ENCODE measurements around the gene LNPK.
"Not testable (repeated sequence)": the region's sequence is repeated elsewhere in the genome, so short reads cannot be mapped to it uniquely, and the experiment has no call there.

The LNPK gene

DNA sequence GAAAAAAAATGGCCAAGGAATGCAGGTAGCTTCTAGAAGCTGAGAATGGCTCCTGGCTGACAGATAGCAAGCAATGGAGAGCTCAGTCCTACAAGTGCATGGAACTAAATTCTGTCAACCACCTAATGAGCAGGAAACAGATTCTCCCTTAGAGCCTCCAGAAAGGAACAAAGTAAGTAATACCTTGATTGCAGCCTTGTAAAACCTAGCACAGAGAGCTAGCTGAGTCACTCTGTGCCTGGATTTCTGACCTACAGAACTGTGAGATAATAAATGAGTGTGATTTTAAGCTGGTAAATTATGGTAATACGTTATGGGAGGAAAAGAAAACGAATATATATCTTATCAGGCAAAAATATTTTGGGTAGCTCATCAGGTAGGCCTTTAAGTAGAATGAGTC, 7.4 kb upstream of the LNPK start:
- H3K4me3 ChIP-seq (ENCODE audit: low read depth, low read length), result no peak overlapping the region

DNA sequence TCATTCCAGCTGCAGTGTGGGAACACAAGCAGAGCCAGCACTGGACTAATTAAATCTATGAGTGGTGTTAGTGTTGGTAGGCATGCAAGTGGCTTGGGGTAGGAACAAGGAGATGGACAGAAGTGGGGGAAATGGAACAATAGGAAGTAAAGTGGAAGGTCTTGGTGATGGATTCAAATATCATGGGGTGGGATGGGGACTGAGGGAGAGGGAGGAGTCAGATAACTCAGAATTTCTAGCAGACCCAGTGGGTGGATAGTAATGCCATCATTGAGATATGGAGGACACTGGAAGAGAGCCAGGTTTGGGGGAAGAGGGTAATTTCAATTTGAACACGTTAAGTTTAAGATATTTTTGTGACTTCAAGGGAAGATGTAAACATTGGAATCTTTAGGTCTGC, 2.9 kb upstream of the LNPK start:
- Histone ChIP-seq H3K27ac (ENCODE audit: low read depth, low read length) (no peak overlapping the region), H3K27me3 (ENCODE audit: control insufficient read depth, insufficient read depth, low read length) (peaks cover 16% of the 10 kb centered on the region), H3K4me1 (ENCODE audit: control insufficient read depth, insufficient read depth, low read length) (peaks cover 5% of the 10 kb centered on the region; the same call in 1 of the 2 replicates), H3K9me3 (ENCODE audit: control insufficient read depth, insufficient read depth, low read length) (no peaks in the 10 kb centered on the region), H3K9ac (ENCODE audit: low read depth, low read length) (no peak overlapping the region), H3K4me3 (ENCODE audit: low read depth, low read length) (no peak overlapping the region), H3K36me3 (ENCODE audit: control insufficient read depth, insufficient read depth, low read length) (no peaks in the 10 kb centered on the region)

More for the DNA sequence above, 7.4 kb upstream of the LNPK start:
- Histone ChIP-seq H3K9ac (ENCODE audit: low read depth, low read length) (no peak overlapping the region), H3K4me1 (ENCODE audit: control insufficient read depth, insufficient read depth, low read length) (no peaks in the 10 kb centered on the region), H3K27me3 (ENCODE audit: control insufficient read depth, insufficient read depth, low read length) (peaks cover under 1% of the 10 kb centered on the region; the same call in 1 of the 2 replicates), H3K27ac (ENCODE audit: low read depth, low read length) (no peak overlapping the region), H3K36me3 (ENCODE audit: control insufficient read depth, insufficient read depth, low read length) (no peaks in the 10 kb centered on the region), H3K9me3 (ENCODE audit: control insufficient read depth, insufficient read depth, low read length) (no peaks in the 10 kb centered on the region)

DNA sequence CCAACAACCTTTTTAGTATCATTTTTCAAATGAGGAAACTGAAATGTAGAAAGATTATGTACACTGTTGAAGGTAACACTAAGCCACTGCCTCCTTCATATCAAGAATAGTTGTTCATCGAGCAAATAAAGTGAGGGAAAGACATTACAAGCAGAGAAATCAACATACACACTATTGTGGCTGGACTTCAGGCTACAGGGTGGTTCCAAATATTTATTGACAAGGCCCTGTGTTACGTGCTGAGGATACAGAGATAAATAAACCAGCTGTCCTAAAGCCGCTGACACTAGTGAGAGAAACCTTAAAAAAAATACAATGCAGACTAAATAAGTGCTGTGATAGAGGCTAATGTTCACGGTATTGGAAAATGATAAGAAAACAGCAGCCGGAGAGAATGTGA, 1.9 kb upstream of the LNPK start:
- Histone ChIP-seq H3K36me3 (ENCODE audit: control insufficient read depth, insufficient read depth, low read length) (no peaks in the 10 kb centered on the region), H3K9me3 (ENCODE audit: control insufficient read depth, insufficient read depth, low read length) (no peaks in the 10 kb centered on the region), H3K4me3 (ENCODE audit: low read depth, low read length) (no peak overlapping the region), H3K9ac (ENCODE audit: low read depth, low read length) (no peak overlapping the region), H3K27ac (ENCODE audit: low read depth, low read length) (no peak overlapping the region), H3K27me3 (ENCODE audit: control insufficient read depth, insufficient read depth, low read length) (peaks cover 16% of the 10 kb centered on the region), H3K4me1 (ENCODE audit: control insufficient read depth, insufficient read depth, low read length) (peaks cover 5% of the 10 kb centered on the region; the same call in 1 of the 2 replicates)

DNA sequence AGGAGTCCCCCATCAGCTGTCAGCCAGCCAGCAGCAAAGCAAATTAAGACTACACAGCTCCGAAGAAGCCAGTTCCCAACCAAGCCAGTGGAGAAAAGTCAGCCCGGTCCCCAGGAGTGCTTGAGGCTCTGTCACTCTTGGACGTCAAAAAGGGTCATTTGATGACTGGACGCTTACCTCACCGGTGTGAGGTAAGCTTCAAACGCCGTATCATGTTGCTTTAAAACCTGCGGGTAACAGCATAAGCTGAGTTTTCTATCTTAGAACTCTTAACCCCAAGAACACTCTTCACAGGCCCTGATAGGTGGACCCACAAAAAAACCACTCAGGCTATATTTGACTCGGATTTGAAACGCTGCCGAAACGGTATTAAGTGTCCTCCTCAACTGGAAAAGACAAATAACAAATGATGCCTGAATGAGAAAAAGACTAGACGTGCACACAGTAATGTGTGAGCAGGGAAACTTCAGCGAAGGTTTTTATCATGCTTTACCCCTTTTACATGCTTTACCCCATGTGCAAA, 682 bp upstream of the LNPK start:
- peak overlapping the region; percentile 19; the same call in 1 of the 2 replicates for H3K9ac ChIP-seq (ENCODE audit: low read depth, low read length)
- peaks cover 5% of the 10 kb centered on the region; the same call in 1 of the 2 replicates for H3K4me1 ChIP-seq (ENCODE audit: control insufficient read depth, insufficient read depth, low read length)
- peak overlapping the region; percentile 76 for H3K4me3 ChIP-seq (ENCODE audit: low read depth, low read length)
- no peaks in the 10 kb centered on the region for H3K9me3 ChIP-seq (ENCODE audit: control insufficient read depth, insufficient read depth, low read length)
- H3K27ac ChIP-seq (ENCODE audit: low read depth, low read length), result no peak overlapping the region
- H3K36me3 ChIP-seq (ENCODE audit: control insufficient read depth, insufficient read depth, low read length), result no peaks in the 10 kb centered on the region
- H3K27me3 ChIP-seq (ENCODE audit: control insufficient read depth, insufficient read depth, low read length), result peaks cover 16% of the 10 kb centered on the region

DNA sequence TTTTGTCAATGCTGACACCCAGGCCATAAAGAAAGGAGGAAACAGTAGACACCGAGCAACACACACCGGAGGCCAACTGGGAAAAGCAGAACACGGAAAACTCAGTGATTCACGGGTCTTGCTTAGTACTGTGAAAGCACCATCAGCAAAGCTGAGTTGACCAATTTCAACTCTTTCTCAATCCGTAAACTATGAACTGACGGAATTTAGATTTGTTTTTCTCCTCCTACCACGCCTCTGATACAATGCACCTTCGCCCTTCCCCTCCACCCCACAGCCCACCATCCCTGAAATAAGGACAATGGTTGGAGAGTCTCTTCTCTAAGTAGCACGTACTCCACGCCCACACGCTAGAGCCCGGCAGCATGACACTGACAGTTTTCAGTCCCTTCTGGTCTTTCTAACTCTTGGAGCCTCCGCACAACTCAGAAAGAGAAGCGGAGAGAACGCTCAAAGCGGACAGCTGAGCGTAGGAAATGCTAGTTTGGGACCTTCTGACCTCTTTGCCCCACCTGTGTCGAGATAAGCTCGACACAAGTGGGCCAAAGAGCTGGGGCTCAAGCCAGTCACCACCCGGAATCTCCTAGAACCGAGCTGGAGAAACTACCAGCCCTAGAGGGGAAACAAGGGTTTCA, 669 bp downstream of the LNPK start:
- peak overlapping the region; percentile 64 for H3K27ac ChIP-seq (ENCODE audit: low read depth, low read length)

DNA sequence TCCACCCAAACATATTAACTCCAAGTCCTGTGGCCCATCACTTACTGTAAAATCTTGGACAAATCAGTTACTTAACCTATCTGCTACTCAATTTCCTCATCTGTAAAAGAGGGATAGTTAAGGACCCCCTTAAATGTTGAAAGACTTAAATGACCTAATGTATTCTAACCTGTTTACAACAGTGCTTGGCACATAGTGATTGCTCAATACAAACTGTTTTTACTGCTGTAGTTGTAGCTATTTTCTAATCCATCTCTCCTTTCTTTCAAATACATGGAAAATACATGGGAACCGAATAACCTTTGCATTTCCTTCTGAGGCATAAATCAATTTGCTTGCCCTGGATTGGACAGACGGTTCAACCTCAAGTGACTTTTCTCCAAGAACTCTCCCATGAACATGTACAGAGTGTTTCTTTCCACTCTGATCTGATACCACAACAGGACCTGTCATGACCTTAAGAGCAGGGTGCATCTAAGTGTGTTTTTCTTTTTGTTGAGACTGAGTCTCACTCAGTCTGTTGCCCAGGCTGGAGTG, 2.7 kb downstream of the LNPK start:
- no peaks in the 10 kb centered on the region for H3K9me3 ChIP-seq (ENCODE audit: control insufficient read depth, insufficient read depth, low read length)
- H3K4me1 ChIP-seq (ENCODE audit: control insufficient read depth, insufficient read depth, low read length), result peaks cover 5% of the 10 kb centered on the region; the same call in 1 of the 2 replicates

More for the DNA sequence above, 669 bp downstream of the LNPK start:
- Histone ChIP-seq H3K4me1 (ENCODE audit: control insufficient read depth, insufficient read depth, low read length) (peaks cover 5% of the 10 kb centered on the region; the same call in 1 of the 2 replicates), H3K4me3 (ENCODE audit: low read depth, low read length) (peak overlapping the region; percentile 76), H3K9ac (ENCODE audit: low read depth, low read length) (no peak overlapping the region), H3K9me3 (ENCODE audit: control insufficient read depth, insufficient read depth, low read length) (no peaks in the 10 kb centered on the region), H3K27me3 (ENCODE audit: control insufficient read depth, insufficient read depth, low read length) (peaks cover 16% of the 10 kb centered on the region), H3K36me3 (ENCODE audit: control insufficient read depth, insufficient read depth, low read length) (no peaks in the 10 kb centered on the region)

DNA sequence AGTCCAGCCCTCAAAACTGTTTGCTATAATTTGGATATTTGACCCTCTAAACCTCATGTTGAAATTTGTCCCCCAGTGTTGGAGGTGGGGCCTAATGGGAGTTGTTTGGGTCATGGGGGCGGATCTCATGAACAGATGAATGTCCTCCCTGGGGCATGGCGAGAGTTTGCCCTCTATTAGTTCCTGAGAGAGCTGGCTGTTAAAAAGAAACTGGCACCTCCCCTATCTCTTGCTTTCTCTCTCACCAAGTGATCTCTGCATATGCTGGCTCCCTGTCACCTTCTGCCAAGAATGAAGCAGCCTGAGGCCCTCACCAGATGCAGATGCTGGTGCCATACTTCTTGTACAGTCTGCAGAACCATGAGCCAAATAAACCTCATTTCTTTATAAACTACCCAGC, 12.0 kb downstream of the LNPK start:
- no peaks in the 10 kb centered on the region for H3K27me3 ChIP-seq (ENCODE audit: control insufficient read depth, insufficient read depth, low read length)

More for the DNA sequence above, 2.7 kb downstream of the LNPK start:
- H3K4me3 ChIP-seq (ENCODE audit: low read depth, low read length), result no peak overlapping the region
- H3K9ac ChIP-seq (ENCODE audit: low read depth, low read length), result no peak overlapping the region
- H3K36me3 ChIP-seq (ENCODE audit: control insufficient read depth, insufficient read depth, low read length), result no peaks in the 10 kb centered on the region
- H3K27me3 ChIP-seq (ENCODE audit: control insufficient read depth, insufficient read depth, low read length), result peaks cover 15% of the 10 kb centered on the region
- H3K27ac ChIP-seq (ENCODE audit: low read depth, low read length), result no peak overlapping the region

DNA sequence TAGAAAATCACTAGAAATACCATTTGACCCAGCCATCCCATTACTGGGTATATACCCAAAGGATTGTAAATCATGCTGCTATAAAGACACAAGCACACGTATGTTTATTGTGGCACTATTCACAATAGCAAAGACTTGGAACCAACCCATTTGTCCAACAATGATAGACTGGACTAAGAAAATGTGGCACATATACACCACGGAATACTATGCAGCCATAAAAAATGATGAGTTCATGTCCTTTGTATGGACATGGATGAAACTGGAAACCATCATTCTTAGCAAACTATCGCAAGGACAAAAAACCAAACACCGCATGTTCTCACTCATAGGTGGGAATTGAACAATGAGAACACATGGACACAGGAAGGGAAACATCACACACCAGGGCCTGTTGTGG, 14.9 kb downstream of the LNPK start:
- not testable (repeated sequence) for H3K36me3 ChIP-seq (ENCODE audit: control insufficient read depth, insufficient read depth, low read length); H3K27me3 ChIP-seq (ENCODE audit: control insufficient read depth, insufficient read depth, low read length); H3K9ac ChIP-seq (ENCODE audit: low read depth, low read length); H3K4me1 ChIP-seq (ENCODE audit: control insufficient read depth, insufficient read depth, low read length); H3K27ac ChIP-seq (ENCODE audit: low read depth, low read length); H3K4me3 ChIP-seq (ENCODE audit: low read depth, low read length); H3K9me3 ChIP-seq (ENCODE audit: control insufficient read depth, insufficient read depth, low read length)

More for the DNA sequence above, 12.0 kb downstream of the LNPK start:
- Histone ChIP-seq H3K4me3 (ENCODE audit: low read depth, low read length) (no peak overlapping the region), H3K27ac (ENCODE audit: low read depth, low read length) (no peak overlapping the region), H3K4me1 (ENCODE audit: control insufficient read depth, insufficient read depth, low read length) (no peaks in the 10 kb centered on the region), H3K36me3 (ENCODE audit: control insufficient read depth, insufficient read depth, low read length) (no peaks in the 10 kb centered on the region; the same call in 1 of the 2 replicates), H3K9me3 (ENCODE audit: control insufficient read depth, insufficient read depth, low read length) (no peaks in the 10 kb centered on the region), H3K9ac (ENCODE audit: low read depth, low read length) (no peak overlapping the region)

DNA sequence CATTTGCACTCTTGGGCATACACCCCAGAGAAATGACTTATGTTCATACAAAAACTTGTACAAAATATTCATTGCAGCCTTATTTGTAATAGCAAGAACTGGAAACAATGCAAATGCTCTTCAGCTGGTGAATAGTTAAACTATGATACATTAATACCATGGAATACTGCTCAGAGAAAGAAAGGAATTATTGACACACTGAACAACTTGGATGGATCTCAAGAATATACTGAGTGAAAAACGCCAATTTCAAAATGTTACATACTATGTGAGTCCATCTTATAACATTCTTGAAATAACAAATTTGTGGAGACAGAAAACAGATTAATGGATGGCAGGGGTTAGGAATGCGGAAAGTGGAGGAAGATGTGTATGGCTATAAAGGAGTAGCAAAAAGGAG, 17.2 kb downstream of the LNPK start:
- Histone ChIP-seq H3K4me3 (ENCODE audit: low read depth, low read length) (no peak overlapping the region), H3K9ac (ENCODE audit: low read depth, low read length) (no peak overlapping the region), H3K36me3 (ENCODE audit: control insufficient read depth, insufficient read depth, low read length) (no peaks in the 10 kb centered on the region), H3K4me1 (ENCODE audit: control insufficient read depth, insufficient read depth, low read length) (peaks cover 16% of the 10 kb centered on the region), H3K27me3 (ENCODE audit: control insufficient read depth, insufficient read depth, low read length) (no peaks in the 10 kb centered on the region), H3K27ac (ENCODE audit: low read depth, low read length) (no peak overlapping the region), H3K9me3 (ENCODE audit: control insufficient read depth, insufficient read depth, low read length) (no peaks in the 10 kb centered on the region)

DNA sequence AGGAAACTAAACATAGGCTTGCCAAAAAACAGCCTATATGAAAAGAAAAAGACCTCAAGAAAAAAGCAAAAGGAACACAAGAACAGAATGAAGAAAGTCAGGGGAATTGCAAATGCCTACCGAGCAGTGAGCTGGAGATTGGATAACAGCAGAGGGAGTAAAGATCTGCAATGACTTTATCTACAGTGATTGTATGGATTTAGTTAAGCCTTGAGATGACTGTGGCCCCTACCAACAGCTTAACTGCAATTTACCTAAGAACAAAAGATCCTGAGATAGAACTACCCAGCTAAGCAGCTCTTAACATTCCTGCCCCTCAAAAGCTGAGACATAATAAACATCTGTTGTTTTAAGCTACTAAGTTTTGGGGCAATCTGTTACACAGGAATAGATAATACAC, 20.5 kb downstream of the LNPK start:
- Histone ChIP-seq H3K4me3 (ENCODE audit: low read depth, low read length) (no peak overlapping the region), H3K4me1 (ENCODE audit: control insufficient read depth, insufficient read depth, low read length) (peaks cover 16% of the 10 kb centered on the region), H3K9me3 (ENCODE audit: control insufficient read depth, insufficient read depth, low read length) (no peaks in the 10 kb centered on the region), H3K27ac (ENCODE audit: low read depth, low read length) (peak overlapping the region; percentile 75), H3K27me3 (ENCODE audit: control insufficient read depth, insufficient read depth, low read length) (no peaks in the 10 kb centered on the region), H3K9ac (ENCODE audit: low read depth, low read length) (no peak overlapping the region), H3K36me3 (ENCODE audit: control insufficient read depth, insufficient read depth, low read length) (peaks cover 11% of the 10 kb centered on the region; the same call in 1 of the 2 replicates)

DNA sequence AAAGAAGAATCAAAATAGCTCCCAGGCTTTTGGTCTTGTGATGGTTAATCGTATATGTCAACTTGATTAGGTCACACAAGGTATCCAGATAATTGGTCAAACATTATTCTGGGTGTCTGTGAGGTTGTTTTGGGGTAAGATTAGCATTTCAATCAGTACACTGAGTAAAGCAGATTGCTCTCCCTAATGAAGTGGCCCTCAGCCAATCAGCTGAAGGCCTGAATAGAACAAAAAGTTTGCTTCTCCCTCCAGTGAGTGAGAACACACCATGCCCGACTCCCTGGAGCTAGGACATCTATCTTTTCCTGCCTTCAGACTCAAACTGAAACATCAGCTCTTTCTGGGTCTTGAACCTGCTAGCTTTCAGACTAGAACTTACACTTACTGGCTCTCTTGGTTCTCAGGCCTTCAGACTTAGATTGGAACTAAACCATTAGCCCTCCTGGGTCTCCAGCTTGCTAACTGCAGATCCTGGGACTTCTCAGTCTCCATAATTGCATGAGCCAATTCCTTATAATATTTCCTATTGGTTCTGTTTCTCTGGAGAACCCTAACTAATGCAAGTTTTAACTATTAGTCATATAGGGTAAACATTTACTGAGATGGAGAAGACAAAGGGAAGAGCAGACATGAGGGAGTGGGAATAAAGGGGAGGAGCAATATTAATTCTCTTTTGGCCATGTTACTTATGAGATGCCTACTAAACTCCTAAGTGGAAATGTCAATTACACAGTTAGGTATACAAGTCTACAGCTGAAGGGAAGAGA, 25.5 kb downstream of the LNPK start:
- H3K9ac ChIP-seq (ENCODE audit: low read depth, low read length), result no peak overlapping the region
- peaks cover 11% of the 10 kb centered on the region for H3K36me3 ChIP-seq (ENCODE audit: control insufficient read depth, insufficient read depth, low read length)
- no peaks in the 10 kb centered on the region for H3K27me3 ChIP-seq (ENCODE audit: control insufficient read depth, insufficient read depth, low read length)
- 0 out of 2 replicates have a peak, but pooled peaks cover 3% of the 10 kb centered on the region for H3K9me3 ChIP-seq (ENCODE audit: control insufficient read depth, insufficient read depth, low read length)
- peaks cover 7% of the 10 kb centered on the region for H3K4me1 ChIP-seq (ENCODE audit: control insufficient read depth, insufficient read depth, low read length)
- H3K27ac ChIP-seq (ENCODE audit: low read depth, low read length), result no peak overlapping the region
- no peak overlapping the region for H3K4me3 ChIP-seq (ENCODE audit: low read depth, low read length)

Data from HUES48 (cell line).